HEK293 (cell line): Measurements from ENCODE around the gene CNNM1.

ENCODE experiments used
- CTCF ChIA-PET: fragments of 350-600 bp; formaldehyde crosslinking; extraction: SDS; loops from one replicate; lab custom pipeline; 2021; ENCODE audit warnings: antibody characterized with exemption; lab: Yijun Ruan, JAX
- POLR2A ChIA-PET: fragments of 300-600 bp; formaldehyde crosslinking; extraction: SDS; loops from one replicate; lab custom pipeline; 2020; ENCODE audit warnings: antibody characterized with exemption, inconsistent platforms; lab: Yijun Ruan, JAX
- H3K27ac ChIP-seq: fragments of 200-500 bp; sonication (Bioruptor generic); 2 replicates; pipeline ENCODE4 v1.5.1; 2014; ENCODE audit warnings: low read depth, low read length, control low read depth, inconsistent platforms; ENCODE audit errors: extremely low read depth
- H3K36me3 ChIP-seq, 2 experiments: fragments of 200-500 bp in 1 of 2; sonication (Bioruptor generic) in 1 of 2; 1 replicate in 1 of 2; 2 replicates in 1 of 2; pipeline ENCODE4 v1.5.1; 2014 to 2017; ENCODE audit warnings: inconsistent platforms in 2 of 2, low read length in 2 of 2; ENCODE audit not compliant: control insufficient read depth in 2 of 2, insufficient read depth in 1 of 2
- H3K4me1 ChIP-seq: fragments of 200-500 bp; sonication (Bioruptor generic); 2 replicates; pipeline ENCODE4 v1.5.1; 2014; ENCODE audit warnings: mild to moderate bottlenecking, low read length, inconsistent platforms; ENCODE audit not compliant: control insufficient read depth, insufficient read depth
- H3K4me3 ChIP-seq: 2 replicates; pipeline ENCODE4 v1.5.1; 2011; ENCODE audit warnings: low read depth, mild to moderate bottlenecking, control low read depth, low read length, moderate library complexity
- H3K9me3 ChIP-seq: fragments of 200-500 bp; sonication (Bioruptor generic); 2 replicates; pipeline ENCODE4 v1.5.1; 2014; ENCODE audit warnings: low read depth, low read length, inconsistent platforms; ENCODE audit not compliant: control insufficient read depth, insufficient read depth
- GLI2 ChIP-seq: fragments of 450-650 bp; formaldehyde crosslinking; IDR thresholded peaks from 2 replicates; pipeline ENCODE4; 2017; ENCODE audit warnings: missing biosample characterization, missing genetic modification characterization, low read depth, borderline replicate concordance
- REPIN1 ChIP-seq: fragments of 450-650 bp; formaldehyde crosslinking; IDR thresholded peaks from 2 replicates; pipeline ENCODE4 v1.5.1; 2017; ENCODE audit warnings: missing biosample characterization, missing genetic modification characterization, low read depth
- YY2 ChIP-seq: fragments of 450-650 bp; formaldehyde crosslinking; IDR thresholded peaks from 2 replicates; pipeline ENCODE4 v1.5.1; 2016; ENCODE audit warnings: missing biosample characterization, missing genetic modification characterization
- ZNF146 ChIP-seq: fragments of 450-650 bp; formaldehyde crosslinking; IDR thresholded peaks from 2 replicates; pipeline ENCODE4 v1.5.1; 2016; ENCODE audit warnings: missing biosample characterization, missing genetic modification characterization
- ZNF169 ChIP-seq: fragments of 450-650 bp; formaldehyde crosslinking; IDR thresholded peaks from 2 replicates; pipeline ENCODE4 v1.5.1; 2016; ENCODE audit warnings: missing biosample characterization, missing genetic modification characterization
- ZNF266 ChIP-seq: fragments of 450-650 bp; formaldehyde crosslinking; IDR thresholded peaks from 2 replicates; pipeline ENCODE4 v1.5.1; 2016; ENCODE audit warnings: missing biosample characterization, missing genetic modification characterization, low read depth
- ZNF302 ChIP-seq: fragments of 450-650 bp; formaldehyde crosslinking; IDR thresholded peaks from 2 replicates; pipeline ENCODE4 v1.5.1; 2016; ENCODE audit warnings: missing biosample characterization, missing genetic modification characterization, low read depth
- ZNF37A ChIP-seq: fragments of 450-650 bp; IDR thresholded peaks from 2 replicates; pipeline ENCODE4 v1.5.1; 2018; ENCODE audit warnings: missing biosample characterization, missing genetic modification characterization
- ZNF544 ChIP-seq: fragments of 450-650 bp; formaldehyde crosslinking; IDR thresholded peaks from 2 replicates; pipeline ENCODE4 v1.5.0; 2017; ENCODE audit warnings: missing biosample characterization, missing genetic modification characterization
- ZSCAN16 ChIP-seq: fragments of 450-650 bp; formaldehyde crosslinking; IDR thresholded peaks from 2 replicates; pipeline ENCODE4 v1.5.1; 2016; ENCODE audit warnings: missing biosample characterization, missing genetic modification characterization
- ZSCAN23 ChIP-seq: fragments of 450-650 bp; formaldehyde crosslinking; IDR thresholded peaks from 2 replicates; pipeline ENCODE4 v1.5.1; 2016; ENCODE audit warnings: missing biosample characterization, missing genetic modification characterization
- TF ChIP-seq, protein P1 (sequence below): fragments of 450-650 bp; formaldehyde crosslinking; IDR thresholded peaks from 2 replicates; pipeline ENCODE4 v1.5.1; 2016; ENCODE audit warnings: missing biosample characterization, missing genetic modification characterization
- TF ChIP-seq, protein P2 (sequence below): fragments of 450-650 bp; formaldehyde crosslinking; IDR thresholded peaks from 2 replicates; pipeline ENCODE4 v1.5.1; 2016; ENCODE audit warnings: missing biosample characterization, missing genetic modification characterization, low read depth
- TF ChIP-seq, protein P3 (sequence below): fragments of 450-650 bp; formaldehyde crosslinking; IDR thresholded peaks from 2 replicates; pipeline ENCODE4 v1.5.1; 2017; ENCODE audit warnings: missing biosample characterization, mild to moderate bottlenecking, missing genetic modification characterization, moderate library complexity
- TF ChIP-seq, protein P4 (sequence below): fragments of 450-650 bp; formaldehyde crosslinking; IDR thresholded peaks from 2 replicates; pipeline ENCODE4 v1.5.1; 2016; ENCODE audit warnings: missing biosample characterization, missing genetic modification characterization
- TF ChIP-seq, protein P5 (sequence below): fragments of 450-650 bp; formaldehyde crosslinking; IDR thresholded peaks from 2 replicates; pipeline ENCODE4 v1.5.1; 2016; ENCODE audit warnings: missing biosample characterization, missing genetic modification characterization
- TF ChIP-seq, protein P6 (sequence below): fragments of 450-650 bp; formaldehyde crosslinking; IDR thresholded peaks from 2 replicates; pipeline ENCODE4 v1.5.1; 2017; ENCODE audit warnings: missing biosample characterization, missing genetic modification characterization
- TF ChIP-seq, protein P7 (sequence below): fragments of 450-650 bp; formaldehyde crosslinking; IDR thresholded peaks from 2 replicates; pipeline ENCODE4 v1.5.1; 2016; ENCODE audit warnings: missing biosample characterization, missing genetic modification characterization
- TF ChIP-seq, protein P8 (sequence below): fragments of 450-650 bp; formaldehyde crosslinking; IDR thresholded peaks from 2 replicates; pipeline ENCODE4 v1.5.1; 2016; ENCODE audit warnings: missing biosample characterization, missing genetic modification characterization

CNNM1 gene

DNA sequence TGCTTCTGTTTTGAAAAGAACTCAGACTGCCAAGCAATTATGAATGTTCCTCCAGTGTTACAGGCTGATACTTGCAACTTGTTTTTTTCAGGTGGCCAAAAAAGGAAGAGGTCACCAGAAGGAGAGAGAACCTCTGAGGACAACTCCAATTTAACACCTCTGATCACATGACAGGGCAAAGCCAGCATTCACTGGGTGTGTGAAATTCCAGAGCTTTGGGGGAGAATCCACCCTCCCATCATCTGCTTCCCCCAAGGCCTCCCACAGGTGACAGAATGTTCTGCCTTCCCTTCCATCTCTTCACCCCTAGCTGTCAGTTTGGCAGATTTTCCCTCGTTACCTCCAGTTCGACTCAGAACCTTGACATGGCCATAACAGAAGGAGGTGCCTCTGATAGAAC is 62.2 kb downstream of the CNNM1 start (continued):
- TF ChIP-seq ZNF302: no peak

DNA sequence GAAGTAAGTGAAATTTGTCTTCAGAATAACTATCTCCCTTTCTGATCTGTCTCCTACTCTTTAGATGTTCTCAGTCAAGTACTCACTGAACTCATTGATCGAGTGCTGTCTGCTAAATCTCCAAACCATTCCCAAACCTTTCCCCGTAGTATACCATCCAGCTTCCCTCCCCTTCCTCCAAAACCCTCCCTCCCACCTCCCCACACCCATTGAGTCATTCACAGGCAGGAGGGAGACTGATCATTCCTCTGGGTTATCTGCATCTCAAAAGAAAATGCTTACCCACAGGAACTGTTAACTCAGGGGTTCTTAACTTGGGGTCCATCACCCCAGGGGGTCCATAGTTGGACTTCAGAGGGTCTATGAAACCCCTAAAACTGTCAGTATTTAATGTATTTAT is 63.9 kb downstream of the CNNM1 start:
- CTCF ChIA-PET: interaction anchor here (0.6 to 4.3 kb wide), 14 partner anchors 10 to 632 kb away, joined by 3 to 34 read pairs (median 6); partner anchors contain the start of gene SLC25A28
- no peak overlapping the region for H3K27ac ChIP-seq
- H3K4me1 ChIP-seq: peaks cover 19% of the 10 kb centered on the region
- TF ChIP-seq REPIN1 (tag by site-specific recombination): no peak
- TF ChIP-seq ZNF266 (tag by site-specific recombination): no peak
- no peak for TF ChIP-seq YY2
- no peak for TF ChIP-seq ZNF544 (tag by site-specific recombination)
- TF ChIP-seq, protein P1, sequence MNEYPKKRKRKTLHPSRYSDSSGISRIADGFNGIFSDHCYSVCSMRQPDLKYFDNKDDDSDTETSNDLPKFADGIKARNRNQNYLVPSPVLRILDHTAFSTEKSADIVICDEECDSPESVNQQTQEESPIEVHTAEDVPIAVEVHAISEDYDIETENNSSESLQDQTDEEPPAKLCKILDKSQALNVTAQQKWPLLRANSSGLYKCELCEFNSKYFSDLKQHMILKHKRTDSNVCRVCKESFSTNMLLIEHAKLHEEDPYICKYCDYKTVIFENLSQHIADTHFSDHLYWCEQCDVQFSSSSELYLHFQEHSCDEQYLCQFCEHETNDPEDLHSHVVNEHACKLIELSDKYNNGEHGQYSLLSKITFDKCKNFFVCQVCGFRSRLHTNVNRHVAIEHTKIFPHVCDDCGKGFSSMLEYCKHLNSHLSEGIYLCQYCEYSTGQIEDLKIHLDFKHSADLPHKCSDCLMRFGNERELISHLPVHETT (tag by site-specific recombination): peak; percentile 13; the same call in 1 of the 2 replicates
- no peak for TF ChIP-seq ZNF37A
- TF ChIP-seq, protein P2, sequence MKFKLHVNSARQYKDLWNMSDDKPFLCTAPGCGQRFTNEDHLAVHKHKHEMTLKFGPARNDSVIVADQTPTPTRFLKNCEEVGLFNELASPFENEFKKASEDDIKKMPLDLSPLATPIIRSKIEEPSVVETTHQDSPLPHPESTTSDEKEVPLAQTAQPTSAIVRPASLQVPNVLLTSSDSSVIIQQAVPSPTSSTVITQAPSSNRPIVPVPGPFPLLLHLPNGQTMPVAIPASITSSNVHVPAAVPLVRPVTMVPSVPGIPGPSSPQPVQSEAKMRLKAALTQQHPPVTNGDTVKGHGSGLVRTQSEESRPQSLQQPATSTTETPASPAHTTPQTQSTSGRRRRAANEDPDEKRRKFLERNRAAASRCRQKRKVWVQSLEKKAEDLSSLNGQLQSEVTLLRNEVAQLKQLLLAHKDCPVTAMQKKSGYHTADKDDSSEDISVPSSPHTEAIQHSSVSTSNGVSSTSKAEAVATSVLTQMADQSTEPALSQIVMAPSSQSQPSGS (tag by site-specific recombination): no peak
- no peak for TF ChIP-seq ZNF169 (tag by site-specific recombination)
- TF ChIP-seq, protein P3, sequence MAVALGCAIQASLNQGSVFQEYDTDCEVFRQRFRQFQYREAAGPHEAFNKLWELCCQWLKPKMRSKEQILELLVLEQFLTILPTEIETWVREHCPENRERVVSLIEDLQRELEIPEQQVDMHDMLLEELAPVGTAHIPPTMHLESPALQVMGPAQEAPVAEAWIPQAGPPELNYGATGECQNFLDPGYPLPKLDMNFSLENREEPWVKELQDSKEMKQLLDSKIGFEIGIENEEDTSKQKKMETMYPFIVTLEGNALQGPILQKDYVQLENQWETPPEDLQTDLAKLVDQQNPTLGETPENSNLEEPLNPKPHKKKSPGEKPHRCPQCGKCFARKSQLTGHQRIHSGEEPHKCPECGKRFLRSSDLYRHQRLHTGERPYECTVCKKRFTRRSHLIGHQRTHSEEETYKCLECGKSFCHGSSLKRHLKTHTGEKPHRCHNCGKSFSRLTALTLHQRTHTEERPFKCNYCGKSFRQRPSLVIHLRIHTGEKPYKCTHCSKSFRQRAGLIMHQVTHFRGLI (tag by site-specific recombination): no peak
- TF ChIP-seq, protein P4, sequence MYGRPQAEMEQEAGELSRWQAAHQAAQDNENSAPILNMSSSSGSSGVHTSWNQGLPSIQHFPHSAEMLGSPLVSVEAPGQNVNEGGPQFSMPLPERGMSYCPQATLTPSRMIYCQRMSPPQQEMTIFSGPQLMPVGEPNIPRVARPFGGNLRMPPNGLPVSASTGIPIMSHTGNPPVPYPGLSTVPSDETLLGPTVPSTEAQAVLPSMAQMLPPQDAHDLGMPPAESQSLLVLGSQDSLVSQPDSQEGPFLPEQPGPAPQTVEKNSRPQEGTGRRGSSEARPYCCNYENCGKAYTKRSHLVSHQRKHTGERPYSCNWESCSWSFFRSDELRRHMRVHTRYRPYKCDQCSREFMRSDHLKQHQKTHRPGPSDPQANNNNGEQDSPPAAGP (tag by site-specific recombination): 0 out of 2 replicates have a peak, but pooled peaks have one; percentile 10
- 0 out of 2 replicates have a peak, but pooled peaks have one; percentile 18 for TF ChIP-seq ZSCAN16
- TF ChIP-seq, protein P5, sequence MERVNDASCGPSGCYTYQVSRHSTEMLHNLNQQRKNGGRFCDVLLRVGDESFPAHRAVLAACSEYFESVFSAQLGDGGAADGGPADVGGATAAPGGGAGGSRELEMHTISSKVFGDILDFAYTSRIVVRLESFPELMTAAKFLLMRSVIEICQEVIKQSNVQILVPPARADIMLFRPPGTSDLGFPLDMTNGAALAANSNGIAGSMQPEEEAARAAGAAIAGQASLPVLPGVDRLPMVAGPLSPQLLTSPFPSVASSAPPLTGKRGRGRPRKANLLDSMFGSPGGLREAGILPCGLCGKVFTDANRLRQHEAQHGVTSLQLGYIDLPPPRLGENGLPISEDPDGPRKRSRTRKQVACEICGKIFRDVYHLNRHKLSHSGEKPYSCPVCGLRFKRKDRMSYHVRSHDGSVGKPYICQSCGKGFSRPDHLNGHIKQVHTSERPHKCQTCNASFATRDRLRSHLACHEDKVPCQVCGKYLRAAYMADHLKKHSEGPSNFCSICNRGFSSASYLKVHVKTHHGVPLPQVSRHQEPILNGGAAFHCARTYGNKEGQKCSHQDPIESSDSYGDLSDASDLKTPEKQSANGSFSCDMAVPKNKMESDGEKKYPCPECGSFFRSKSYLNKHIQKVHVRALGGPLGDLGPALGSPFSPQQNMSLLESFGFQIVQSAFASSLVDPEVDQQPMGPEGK (tag by site-specific recombination): 0 out of 2 replicates have a peak, but pooled peaks have one; percentile 19
- TF ChIP-seq, all 188 proteins: peak for 4
- no peaks in the 10 kb centered on the region for H3K9me3 ChIP-seq
- no peak overlapping the region for H3K4me3 ChIP-seq
- peaks cover 18 to 26% of the 10 kb centered on the region in 2 experiments for H3K36me3 ChIP-seq
- POLR2A ChIA-PET: interaction anchor here (1.3 kb wide), 1 partner anchor 38 kb away, joined by 6 read pairs; the partner anchor contains the start of gene GOT1

DNA sequence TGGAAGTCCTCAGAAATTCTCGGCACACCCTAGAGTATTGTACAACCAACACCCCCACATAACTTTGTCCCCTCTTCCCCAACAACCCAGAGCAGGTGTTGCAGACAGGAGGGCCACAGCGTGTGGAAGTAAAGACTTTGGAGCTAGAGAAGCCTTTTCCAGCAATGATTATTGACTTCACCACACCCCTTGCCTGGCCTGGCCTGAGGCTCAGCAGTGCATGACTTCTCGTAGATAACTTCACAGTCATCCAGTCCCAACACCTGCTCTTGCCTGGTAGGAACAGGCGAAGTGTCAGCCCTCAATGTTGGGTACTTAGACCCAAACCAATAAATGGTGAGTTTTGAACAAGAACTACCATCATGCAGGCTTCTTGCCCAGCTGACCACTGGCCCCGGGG is 64.5 kb downstream of the CNNM1 start:
- Histone ChIP-seq H3K36me3 (peaks cover 24 to 33% of the 10 kb centered on the region in 2 experiments), H3K27ac (no peak overlapping the region), H3K4me3 (no peak overlapping the region), H3K9me3 (no peaks in the 10 kb centered on the region), H3K4me1 (peaks cover 19% of the 10 kb centered on the region)
- POLR2A ChIA-PET: interaction anchor here (0.8 kb wide), 1 partner anchor 37 kb away, joined by 5 read pairs; the partner anchor contains the start of gene GOT1
- CTCF ChIA-PET: interaction anchor here (0.9 to 4.3 kb wide), 4 partner anchors 11 to 219 kb away, joined by 3 to 34 read pairs (median 12); no protein-coding TSS in a partner anchor
- TF ChIP-seq ZNF302 (no peak), ZNF146 (tag by site-specific recombination) (no peak), ZSCAN23 (tag by site-specific recombination) (no peak), GLI2 (tag by site-specific recombination) (no peak)
- TF ChIP-seq, protein P6, sequence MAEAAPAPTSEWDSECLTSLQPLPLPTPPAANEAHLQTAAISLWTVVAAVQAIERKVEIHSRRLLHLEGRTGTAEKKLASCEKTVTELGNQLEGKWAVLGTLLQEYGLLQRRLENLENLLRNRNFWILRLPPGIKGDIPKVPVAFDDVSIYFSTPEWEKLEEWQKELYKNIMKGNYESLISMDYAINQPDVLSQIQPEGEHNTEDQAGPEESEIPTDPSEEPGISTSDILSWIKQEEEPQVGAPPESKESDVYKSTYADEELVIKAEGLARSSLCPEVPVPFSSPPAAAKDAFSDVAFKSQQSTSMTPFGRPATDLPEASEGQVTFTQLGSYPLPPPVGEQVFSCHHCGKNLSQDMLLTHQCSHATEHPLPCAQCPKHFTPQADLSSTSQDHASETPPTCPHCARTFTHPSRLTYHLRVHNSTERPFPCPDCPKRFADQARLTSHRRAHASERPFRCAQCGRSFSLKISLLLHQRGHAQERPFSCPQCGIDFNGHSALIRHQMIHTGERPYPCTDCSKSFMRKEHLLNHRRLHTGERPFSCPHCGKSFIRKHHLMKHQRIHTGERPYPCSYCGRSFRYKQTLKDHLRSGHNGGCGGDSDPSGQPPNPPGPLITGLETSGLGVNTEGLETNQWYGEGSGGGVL (tag by site-specific recombination): no peak
- TF ChIP-seq, protein P7, sequence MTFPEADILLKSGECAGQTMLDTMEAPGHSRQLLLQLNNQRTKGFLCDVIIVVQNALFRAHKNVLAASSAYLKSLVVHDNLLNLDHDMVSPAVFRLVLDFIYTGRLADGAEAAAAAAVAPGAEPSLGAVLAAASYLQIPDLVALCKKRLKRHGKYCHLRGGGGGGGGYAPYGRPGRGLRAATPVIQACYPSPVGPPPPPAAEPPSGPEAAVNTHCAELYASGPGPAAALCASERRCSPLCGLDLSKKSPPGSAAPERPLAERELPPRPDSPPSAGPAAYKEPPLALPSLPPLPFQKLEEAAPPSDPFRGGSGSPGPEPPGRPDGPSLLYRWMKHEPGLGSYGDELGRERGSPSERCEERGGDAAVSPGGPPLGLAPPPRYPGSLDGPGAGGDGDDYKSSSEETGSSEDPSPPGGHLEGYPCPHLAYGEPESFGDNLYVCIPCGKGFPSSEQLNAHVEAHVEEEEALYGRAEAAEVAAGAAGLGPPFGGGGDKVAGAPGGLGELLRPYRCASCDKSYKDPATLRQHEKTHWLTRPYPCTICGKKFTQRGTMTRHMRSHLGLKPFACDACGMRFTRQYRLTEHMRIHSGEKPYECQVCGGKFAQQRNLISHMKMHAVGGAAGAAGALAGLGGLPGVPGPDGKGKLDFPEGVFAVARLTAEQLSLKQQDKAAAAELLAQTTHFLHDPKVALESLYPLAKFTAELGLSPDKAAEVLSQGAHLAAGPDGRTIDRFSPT: no peak
- TF ChIP-seq, protein P8, sequence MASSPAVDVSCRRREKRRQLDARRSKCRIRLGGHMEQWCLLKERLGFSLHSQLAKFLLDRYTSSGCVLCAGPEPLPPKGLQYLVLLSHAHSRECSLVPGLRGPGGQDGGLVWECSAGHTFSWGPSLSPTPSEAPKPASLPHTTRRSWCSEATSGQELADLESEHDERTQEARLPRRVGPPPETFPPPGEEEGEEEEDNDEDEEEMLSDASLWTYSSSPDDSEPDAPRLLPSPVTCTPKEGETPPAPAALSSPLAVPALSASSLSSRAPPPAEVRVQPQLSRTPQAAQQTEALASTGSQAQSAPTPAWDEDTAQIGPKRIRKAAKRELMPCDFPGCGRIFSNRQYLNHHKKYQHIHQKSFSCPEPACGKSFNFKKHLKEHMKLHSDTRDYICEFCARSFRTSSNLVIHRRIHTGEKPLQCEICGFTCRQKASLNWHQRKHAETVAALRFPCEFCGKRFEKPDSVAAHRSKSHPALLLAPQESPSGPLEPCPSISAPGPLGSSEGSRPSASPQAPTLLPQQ (tag by site-specific recombination): no peak
